ENCODE measurements around the gene CFAP58. TPM values are rescaled to one million over a fixed set of nuclear protein-coding genes. Genes with fewer than 3 reads are reported as not detected.

Gene CFAP58
- total RNA-seq, 2 donors from 2014 or later, result 0.68 to 0.97 TPM

DNA sequence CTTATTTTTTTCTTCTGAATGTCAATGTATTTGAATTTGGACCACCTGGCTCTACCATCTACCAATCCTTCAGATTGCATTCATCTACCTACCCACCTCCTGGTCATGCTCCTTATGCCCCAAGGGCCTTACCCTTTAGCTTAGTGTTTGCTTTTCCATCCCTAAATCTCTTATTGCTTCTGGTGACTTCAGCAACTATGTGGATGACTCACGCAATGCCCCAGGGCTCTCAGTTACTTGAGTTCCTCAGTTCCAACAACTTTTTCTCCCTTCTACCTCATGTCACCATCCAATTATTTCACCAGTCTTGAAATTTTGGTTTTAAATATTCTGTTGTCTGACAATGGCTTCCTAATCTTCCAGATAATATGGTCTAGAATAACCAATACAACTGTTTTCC is 118.9 kb downstream of the CFAP58 start:
- Histone ChIP-seq H3K4me1 (ENCODE audit: control insufficient read depth, insufficient read depth, low read length) (peaks cover 9% of the 10 kb centered on the region), H3K27ac (ENCODE audit: low read depth, low read length) (no peak overlapping the region), H3K9me3 (ENCODE audit: control insufficient read depth, low read length) (peaks cover 31% of the 10 kb centered on the region), H3K4me3 (ENCODE audit: low read length) (no peak overlapping the region), H3K36me3 (ENCODE audit: control insufficient read depth, insufficient read depth, low read length) (no peaks in the 10 kb centered on the region), H3K9ac (ENCODE audit: extremely low read depth, low read length, poor library complexity, severe bottlenecking) (no peak overlapping the region), H3K27me3 (ENCODE audit: control insufficient read depth, insufficient read depth, low read length, poor library complexity, severe bottlenecking) (peaks cover 30% of the 10 kb centered on the region)
- DNase-seq, result no peak
- TF ChIP-seq, protein P1, sequence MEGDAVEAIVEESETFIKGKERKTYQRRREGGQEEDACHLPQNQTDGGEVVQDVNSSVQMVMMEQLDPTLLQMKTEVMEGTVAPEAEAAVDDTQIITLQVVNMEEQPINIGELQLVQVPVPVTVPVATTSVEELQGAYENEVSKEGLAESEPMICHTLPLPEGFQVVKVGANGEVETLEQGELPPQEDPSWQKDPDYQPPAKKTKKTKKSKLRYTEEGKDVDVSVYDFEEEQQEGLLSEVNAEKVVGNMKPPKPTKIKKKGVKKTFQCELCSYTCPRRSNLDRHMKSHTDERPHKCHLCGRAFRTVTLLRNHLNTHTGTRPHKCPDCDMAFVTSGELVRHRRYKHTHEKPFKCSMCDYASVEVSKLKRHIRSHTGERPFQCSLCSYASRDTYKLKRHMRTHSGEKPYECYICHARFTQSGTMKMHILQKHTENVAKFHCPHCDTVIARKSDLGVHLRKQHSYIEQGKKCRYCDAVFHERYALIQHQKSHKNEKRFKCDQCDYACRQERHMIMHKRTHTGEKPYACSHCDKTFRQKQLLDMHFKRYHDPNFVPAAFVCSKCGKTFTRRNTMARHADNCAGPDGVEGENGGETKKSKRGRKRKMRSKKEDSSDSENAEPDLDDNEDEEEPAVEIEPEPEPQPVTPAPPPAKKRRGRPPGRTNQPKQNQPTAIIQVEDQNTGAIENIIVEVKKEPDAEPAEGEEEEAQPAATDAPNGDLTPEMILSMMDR (conservative IDR thresholded peaks at IDR 0.05), result no peak
- Mint-ChIP-seq H3K27ac (no peak overlapping the region), H3K9me3 (peaks cover 8% of the 10 kb centered on the region), H3K4me1 (peaks cover 29% of the 10 kb centered on the region), H3K27me3 (ENCODE audit: insufficient read depth) (peaks cover 48% of the 10 kb centered on the region), H3K36me3 (ENCODE audit: low read depth) (no peaks in the 10 kb centered on the region), H3K4me3 (no peak overlapping the region)
- 92 to 100% methylated on average over 1 of the region's 1 CpG for WGBS, 2 experiments (ENCODE audit: insufficient coverage in 1 of 2, insufficient read length in 1 of 2)

DNA sequence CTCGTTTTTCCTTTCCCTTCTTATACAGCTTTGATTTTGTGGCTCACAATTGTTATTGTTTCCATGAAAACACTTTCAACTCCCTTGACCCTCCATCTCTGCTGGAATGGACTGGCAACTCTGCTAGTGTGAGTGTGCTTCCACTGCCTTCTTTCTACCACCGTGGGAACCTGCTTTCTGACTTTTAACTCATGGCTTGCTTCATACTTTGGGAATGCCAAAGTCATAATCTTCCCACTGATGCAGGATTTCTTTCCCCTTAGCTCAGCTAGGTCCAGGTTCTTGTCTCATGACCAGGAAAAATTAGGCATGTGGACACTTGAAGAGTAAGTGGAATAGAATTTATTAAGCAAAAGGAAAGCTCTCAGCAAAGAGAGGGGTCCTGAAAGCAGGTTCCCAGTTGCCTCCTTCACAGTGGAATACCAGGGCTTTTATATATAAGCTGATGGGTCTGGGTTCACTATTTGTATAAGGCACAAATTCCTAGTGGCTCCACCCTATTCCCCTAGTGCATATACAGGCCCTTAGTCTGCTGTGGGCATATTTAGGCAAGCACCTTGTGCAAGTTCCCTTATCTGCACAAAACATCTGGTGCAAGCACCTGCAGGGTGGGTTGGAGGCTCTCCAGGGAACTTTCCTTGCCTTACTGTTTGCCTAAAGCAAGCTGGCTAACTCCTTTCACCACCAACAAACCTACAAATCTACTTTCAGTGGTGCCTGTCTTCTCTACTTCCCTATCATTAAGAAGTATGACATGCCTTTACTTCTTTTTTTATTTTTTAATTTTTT is 119.5 kb downstream of the CFAP58 start:
- H3K27ac Mint-ChIP-seq, result no peak overlapping the region
- H3K4me3 Mint-ChIP-seq, result no peak overlapping the region
- no peak overlapping the region for H3K27ac ChIP-seq (ENCODE audit: low read depth, low read length)
- peaks cover 32% of the 10 kb centered on the region for H3K27me3 ChIP-seq (ENCODE audit: control insufficient read depth, insufficient read depth, low read length, poor library complexity, severe bottlenecking)
- TF ChIP-seq, protein P1 (conservative IDR thresholded peaks at IDR 0.05), result no peak
- no peaks in the 10 kb centered on the region for H3K36me3 ChIP-seq (ENCODE audit: control insufficient read depth, insufficient read depth, low read length)
- WGBS, 2 experiments (ENCODE audit: insufficient coverage in 1 of 2, insufficient read length in 1 of 2), result 85 to 95% methylated on average over 2 of the region's 2 CpGs
- H3K36me3 Mint-ChIP-seq (ENCODE audit: low read depth), result no peaks in the 10 kb centered on the region
- peaks cover 29% of the 10 kb centered on the region for H3K4me1 Mint-ChIP-seq
- H3K9me3 Mint-ChIP-seq, result peaks cover 8% of the 10 kb centered on the region
- peaks cover 9% of the 10 kb centered on the region for H3K4me1 ChIP-seq (ENCODE audit: control insufficient read depth, insufficient read depth, low read length)
- H3K4me3 ChIP-seq (ENCODE audit: low read length), result no peak overlapping the region
- H3K9me3 ChIP-seq (ENCODE audit: control insufficient read depth, low read length), result peaks cover 31% of the 10 kb centered on the region
- no peak for DNase-seq
- H3K27me3 Mint-ChIP-seq (ENCODE audit: insufficient read depth), result peaks cover 49% of the 10 kb centered on the region
- no peak overlapping the region for H3K9ac ChIP-seq (ENCODE audit: extremely low read depth, low read length, poor library complexity, severe bottlenecking)

DNA sequence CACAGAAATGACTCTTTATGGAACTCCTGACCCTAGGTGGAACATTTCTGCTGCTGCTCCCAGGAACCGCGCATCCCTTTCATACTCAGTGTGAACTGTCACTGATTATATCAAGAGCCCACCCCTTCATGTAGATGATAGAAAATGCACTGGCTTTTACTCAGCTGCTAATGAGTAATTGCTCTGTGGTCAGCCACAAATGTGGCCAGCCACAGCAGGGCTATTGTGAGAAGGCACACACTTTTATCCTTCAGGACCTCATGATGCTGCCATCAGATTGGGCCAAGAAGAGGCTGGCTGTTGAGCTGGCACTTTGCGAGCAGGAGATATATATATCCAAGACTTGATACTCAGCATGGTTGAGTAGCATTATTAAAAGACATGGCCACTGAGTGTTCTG is 124.7 kb downstream of the CFAP58 start:
- TF ChIP-seq, protein P1 (conservative IDR thresholded peaks at IDR 0.05), result no peak
- Histone ChIP-seq H3K27ac (ENCODE audit: low read depth, low read length) (no peak overlapping the region), H3K9me3 (ENCODE audit: control insufficient read depth, low read length) (peaks cover 1% of the 10 kb centered on the region), H3K4me1 (ENCODE audit: control insufficient read depth, insufficient read depth, low read length) (peaks cover 15% of the 10 kb centered on the region), H3K36me3 (ENCODE audit: control insufficient read depth, insufficient read depth, low read length) (no peaks in the 10 kb centered on the region), H3K27me3 (ENCODE audit: control insufficient read depth, insufficient read depth, low read length, poor library complexity, severe bottlenecking) (peaks cover 42% of the 10 kb centered on the region), H3K4me3 (ENCODE audit: low read length) (no peak overlapping the region), H3K9ac (ENCODE audit: extremely low read depth, low read length, poor library complexity, severe bottlenecking) (no peak overlapping the region)
- Mint-ChIP-seq H3K36me3 (ENCODE audit: low read depth) (no peaks in the 10 kb centered on the region), H3K4me1 (peaks cover 23% of the 10 kb centered on the region), H3K4me3 (no peak overlapping the region), H3K27ac (no peak overlapping the region), H3K9me3 (no peaks in the 10 kb centered on the region), H3K27me3 (ENCODE audit: insufficient read depth) (peaks cover 55% of the 10 kb centered on the region)
- WGBS, 2 experiments (ENCODE audit: insufficient coverage in 1 of 2, insufficient read length in 1 of 2), result 96 to 100% methylated on average over 3 of the region's 3 CpGs
- DNase-seq, result no peak
